ENCODE data around the gene GOLPH3L. TPM values are rescaled to one million over a fixed set of nuclear protein-coding genes. Genes with fewer than 3 reads are reported as not detected.

GOLPH3L gene
- total RNA-seq, 1 experiment from 2014 or later, result 68.5 TPM

DNA sequence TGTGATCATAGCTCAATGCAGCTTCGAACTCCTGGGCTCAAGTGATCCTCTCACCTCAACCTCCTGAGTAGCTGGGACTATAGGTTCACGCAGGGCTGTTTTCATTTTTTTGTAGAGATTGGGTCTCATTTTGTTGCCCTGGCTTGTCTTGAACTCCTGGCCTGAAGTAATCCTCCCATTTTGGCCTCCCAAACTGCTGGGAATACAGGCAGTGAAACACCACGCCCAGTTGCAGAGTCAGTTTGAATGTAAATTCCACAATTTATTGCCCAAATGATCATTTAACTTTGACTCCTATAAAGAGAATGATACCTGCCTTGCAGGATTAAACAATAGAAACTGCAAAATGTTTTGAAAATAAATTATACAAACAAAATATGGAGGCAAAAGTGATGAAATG, 10.7 kb downstream of the GOLPH3L start:
- Mint-ChIP-seq H3K9me3 (ENCODE audit: unreplicated experiment) (no peaks in the 10 kb centered on the region), H3K27me3 (ENCODE audit: insufficient read depth, unreplicated experiment) (no peaks in the 10 kb centered on the region), H3K4me1 (ENCODE audit: insufficient read depth, unreplicated experiment) (peaks cover 6% of the 10 kb centered on the region), H3K4me3 (ENCODE audit: unreplicated experiment) (no peak overlapping the region), H3K27ac (ENCODE audit: low read depth, unreplicated experiment) (no peak overlapping the region), H3K36me3 (ENCODE audit: insufficient read depth, unreplicated experiment) (peaks cover 70% of the 10 kb centered on the region)
- DNase-seq (ENCODE audit: unreplicated experiment), result no peak
- no TSS peak for BruUV-seq (replicated peaks)
- ChIA-PET CTCF (interaction anchor here (0.7 to 1.3 kb wide), 6 partner anchors 10 to 312 kb away, joined by 3 to 7 read pairs (median 4); no protein-coding TSS in a partner anchor), POLR2A (interaction anchor here (1.2 to 1.9 kb wide), 5 partner anchors 10 to 109 kb away, joined by 3 to 17 read pairs (median 3); partner anchors contain the start of genes GOLPH3L and MCL1)
- intact Hi-C loops (cut with micrococcal nuclease), result no loop called here
- no peak for TF ChIP-seq CTCF (IDR thresholded peaks at IDR 0.05; ENCODE audit: unreplicated experiment)

DNA sequence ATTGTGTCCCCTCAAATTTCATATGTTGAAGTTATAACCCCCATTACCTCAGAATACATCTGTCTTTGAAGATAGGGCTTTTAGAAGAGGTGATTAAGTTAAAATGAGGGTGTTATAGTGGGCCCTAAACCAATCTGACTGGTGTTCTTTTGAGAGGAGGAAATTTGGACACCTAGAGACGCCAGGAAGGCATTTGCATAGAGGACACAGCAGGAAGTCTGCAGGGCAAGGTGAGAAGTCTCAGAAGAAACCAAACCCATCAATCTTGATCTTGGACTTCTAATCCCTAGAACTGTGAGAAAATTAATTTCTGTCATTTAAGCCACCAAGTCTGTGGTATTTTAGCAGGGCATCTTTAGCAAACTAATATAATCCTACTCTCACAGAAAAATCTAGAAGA, 13.0 kb downstream of the GOLPH3L start:
- Mint-ChIP-seq H3K27me3 (ENCODE audit: insufficient read depth, unreplicated experiment) (no peaks in the 10 kb centered on the region), H3K4me1 (ENCODE audit: insufficient read depth, unreplicated experiment) (no peaks in the 10 kb centered on the region), H3K4me3 (ENCODE audit: unreplicated experiment) (no peak overlapping the region), H3K36me3 (ENCODE audit: insufficient read depth, unreplicated experiment) (peaks cover 68% of the 10 kb centered on the region), H3K27ac (ENCODE audit: low read depth, unreplicated experiment) (no peak overlapping the region), H3K9me3 (ENCODE audit: unreplicated experiment) (no peaks in the 10 kb centered on the region)
- CTCF ChIA-PET, result interaction anchor here (0.9 to 1.0 kb wide), 2 partner anchors 19 to 64 kb away, joined by 3 read pairs; no protein-coding TSS in a partner anchor
- TF ChIP-seq CTCF (IDR thresholded peaks at IDR 0.05; ENCODE audit: unreplicated experiment), result no peak
- intact Hi-C loops (cut with micrococcal nuclease), result no loop called here
- no TSS peak for BruUV-seq (replicated peaks)
- no peak for DNase-seq (ENCODE audit: unreplicated experiment)
- POLR2A ChIA-PET, result interaction anchor here (0.5 to 1.6 kb wide), 4 partner anchors 13 to 688 kb away, joined by 3 to 5 read pairs (median 4); partner anchors contain the start of genes ENSA and GOLPH3L

GRCh38 chr1:150678988-150679387, 18.0 kb downstream of the GOLPH3L start:
- intact Hi-C loops (cut with micrococcal nuclease), result no loop called here
- CTCF ChIA-PET, result interaction anchor here (0.5 to 1.0 kb wide), 4 partner anchors 13 to 299 kb away, joined by 3 to 5 read pairs (median 4); no protein-coding TSS in a partner anchor
- no TSS peak for BruUV-seq (replicated peaks)

GRCh38 chr1:150674881-150675280, 22.1 kb downstream of the GOLPH3L start:
- Mint-ChIP-seq H3K4me3 (ENCODE audit: unreplicated experiment) (no peak overlapping the region), H3K9me3 (ENCODE audit: unreplicated experiment) (no peaks in the 10 kb centered on the region), H3K4me1 (ENCODE audit: insufficient read depth, unreplicated experiment) (no peaks in the 10 kb centered on the region), H3K27me3 (ENCODE audit: insufficient read depth, unreplicated experiment) (no peaks in the 10 kb centered on the region), H3K36me3 (ENCODE audit: insufficient read depth, unreplicated experiment) (peaks cover 86% of the 10 kb centered on the region), H3K27ac (ENCODE audit: low read depth, unreplicated experiment) (no peak overlapping the region)
- intact Hi-C loops (cut with micrococcal nuclease), result no loop called here
- ChIA-PET POLR2A (interaction anchor here (1.4 to 1.7 kb wide), 3 partner anchors 9 to 46 kb away, joined by 4 to 6 read pairs (median 5); no protein-coding TSS in a partner anchor), CTCF (interaction anchor here (1.0 kb wide), 1 partner anchor 115 kb away, joined by 4 read pairs; no protein-coding TSS in a partner anchor)
- BruUV-seq (replicated peaks), result no TSS peak
- no peak for TF ChIP-seq CTCF (IDR thresholded peaks at IDR 0.05; ENCODE audit: unreplicated experiment)
- no peak for DNase-seq (ENCODE audit: unreplicated experiment)

More at GRCh38 chr1:150678988-150679387, 18.0 kb downstream of the GOLPH3L start:
- DNase-seq (ENCODE audit: unreplicated experiment), result no peak
- POLR2A ChIA-PET, result interaction anchor here (0.7 to 1.3 kb wide), 3 partner anchors 14 to 51 kb away, joined by 4 to 10 read pairs (median 4); partner anchors contain the start of gene GOLPH3L
- Mint-ChIP-seq H3K36me3 (ENCODE audit: insufficient read depth, unreplicated experiment) (peaks cover 70% of the 10 kb centered on the region), H3K4me1 (ENCODE audit: insufficient read depth, unreplicated experiment) (no peaks in the 10 kb centered on the region), H3K4me3 (ENCODE audit: unreplicated experiment) (no peak overlapping the region), H3K27me3 (ENCODE audit: insufficient read depth, unreplicated experiment) (no peaks in the 10 kb centered on the region), H3K27ac (ENCODE audit: low read depth, unreplicated experiment) (no peak overlapping the region), H3K9me3 (ENCODE audit: unreplicated experiment) (no peaks in the 10 kb centered on the region)
- no peak for TF ChIP-seq CTCF (IDR thresholded peaks at IDR 0.05; ENCODE audit: unreplicated experiment)
